HG03354 (cell line): Measurements from ENCODE around the gene TENM3.

Experiments
- ATAC-seq: cut with Tn5 transposase; IDR thresholded peaks from one replicate; pipeline ENCODE4 v1.9.1; 2021; ENCODE audit warnings: mild to moderate bottlenecking; ENCODE audit not compliant: unreplicated experiment, poor library complexity, severe bottlenecking

Gene TENM3

GRCh38 chr4:182837831-182838230, 594.6 kb downstream of the TENM3 start:
- ATAC-seq, result no peak

GRCh38 chr4:182838535-182838934, 595.3 kb downstream of the TENM3 start:
- no peak for ATAC-seq

GRCh38 chr4:182839256-182839655, 596.1 kb downstream of the TENM3 start:
- ATAC-seq, result no peak

GRCh38 chr4:182840108-182840507, 596.9 kb downstream of the TENM3 start:
- no peak for ATAC-seq

GRCh38 chr4:182842104-182842600, 599.0 kb downstream of the TENM3 start:
- ATAC-seq, result no peak

GRCh38 chr4:182842759-182843390, 599.7 kb downstream of the TENM3 start:
- no peak for ATAC-seq

GRCh38 chr4:182843808-182844325, 600.7 kb downstream of the TENM3 start:
- no peak for ATAC-seq

GRCh38 chr4:182845618-182846017, 602.4 kb downstream of the TENM3 start:
- no peak for ATAC-seq

- no peak for ATAC-seq
Observed at GRCh38 chr4:182846036-182846435, 602.8 kb downstream of the TENM3 start.

GRCh38 chr4:182847576-182848450, 604.6 kb downstream of the TENM3 start:
- no peak for ATAC-seq

GRCh38 chr4:182848685-182849084, 605.5 kb downstream of the TENM3 start:
- ATAC-seq, result no peak
